OCI-M1 (cell line): ENCODE measurements around the gene DIP2B.

ENCODE experiments used
- DNase-seq: peaks from one replicate; lab custom pipeline; 2025; lab: John Stamatoyannopoulos, UW

Gene DIP2B

GRCh38 chr12:50636505-50636904 is 131.7 kb downstream of the DIP2B start:
- DNase-seq: no peak

GRCh38 chr12:50637870-50638481 is 133.2 kb downstream of the DIP2B start:
- DNase-seq: peak; percentile 72

GRCh38 chr12:50638482-50638880 is 133.7 kb downstream of the DIP2B start:
- no peak for DNase-seq

- no peak for DNase-seq
Observed at GRCh38 chr12:50639721-50640120, 134.9 kb downstream of the DIP2B start.

- DNase-seq: peak; percentile 35
Observed at GRCh38 chr12:50640321-50640939, 135.6 kb downstream of the DIP2B start.

- DNase-seq: peak; percentile 27
Observed at GRCh38 chr12:50641566-50641965, 136.8 kb downstream of the DIP2B start.

GRCh38 chr12:50642035-50642451 is 137.3 kb downstream of the DIP2B start:
- peak; percentile 20 for DNase-seq

GRCh38 chr12:50642761-50643160 is 138.0 kb downstream of the DIP2B start:
- no peak for DNase-seq

- no peak for DNase-seq
Observed at GRCh38 chr12:50647031-50647430, 142.2 kb downstream of the DIP2B start.

- DNase-seq: no peak
Observed at GRCh38 chr12:50647479-50647878, 142.7 kb downstream of the DIP2B start.

- DNase-seq: no peak
Observed at GRCh38 chr12:50650285-50650684, 145.5 kb downstream of the DIP2B start.

GRCh38 chr12:50655374-50655921 is 150.7 kb downstream of the DIP2B start:
- DNase-seq: no peak

GRCh38 chr12:50659260-50659659 is 154.5 kb downstream of the DIP2B start:
- no peak for DNase-seq

- no peak for DNase-seq
Observed at GRCh38 chr12:50659690-50660424, 155.1 kb downstream of the DIP2B start.

- DNase-seq: no peak
Observed at GRCh38 chr12:50660425-50660822, 155.6 kb downstream of the DIP2B start.

- no peak for DNase-seq
Observed at GRCh38 chr12:50661300-50662115, 156.7 kb downstream of the DIP2B start.

- no peak for DNase-seq
Observed at GRCh38 chr12:50662116-50662510, 157.3 kb downstream of the DIP2B start.

GRCh38 chr12:50665170-50665569 is 160.4 kb downstream of the DIP2B start:
- no peak for DNase-seq

GRCh38 chr12:50665609-50666008 is 160.8 kb downstream of the DIP2B start:
- no peak for DNase-seq

- DNase-seq: no peak
Observed at GRCh38 chr12:50666023-50666422, 161.2 kb downstream of the DIP2B start.

- no peak for DNase-seq
Observed at GRCh38 chr12:50672158-50672557, 167.4 kb downstream of the DIP2B start.

GRCh38 chr12:50676756-50677155 is 172.0 kb downstream of the DIP2B start:
- no peak for DNase-seq
